ENCODE measurements around the gene TBL2.
"Not testable (repeated sequence)": the region's sequence is repeated elsewhere in the genome, so short reads cannot be mapped to it uniquely, and the experiment has no call there.

GRCh38 chr7:73607692-73607983 lies 29.3 kb upstream of the TBL2 start:
- not testable (repeated sequence) for TF ChIP-seq EP300, CTCF, POLR2AphosphoS5 (IDR thresholded peaks at IDR 0.05)
